GM23338 (cell line): ENCODE results near the gene RASGRP1. TPM values are rescaled to one million over a fixed set of nuclear protein-coding genes. Genes with fewer than 3 reads are reported as not detected.

ENCODE experiments used
- CREB1 ChIP-seq: fragments of 250-450 bp; sonication (Bioruptor Pico); IDR thresholded peaks from 2 replicates; pipeline ENCODE4 v1.5.0; 2020; ENCODE audit warnings: low read depth, mild to moderate bottlenecking, moderate library complexity
- EZH2 ChIP-seq: fragments of 200-600 bp; sonication (generic); IDR thresholded peaks from one replicate; pipeline ENCODE4 v1.8.0; 2017; ENCODE audit warnings: antibody characterized with exemption, mild to moderate bottlenecking, low read depth; ENCODE audit not compliant: unreplicated experiment
- EZH2phosphoT487 ChIP-seq: fragments of 200-600 bp; sonication (generic); IDR thresholded peaks from one replicate; pipeline ENCODE4 v1.8.1; 2018; ENCODE audit warnings: antibody characterized with exemption; ENCODE audit not compliant: unreplicated experiment
- NANOG ChIP-seq: IDR thresholded peaks from 2 replicates; pipeline ENCODE4 v1.6.1; 2016; ENCODE audit warnings: antibody characterized with exemption, borderline replicate concordance
- REST ChIP-seq: IDR thresholded peaks from one replicate; pipeline ENCODE4 v1.6.1; 2018; ENCODE audit warnings: antibody characterized with exemption; ENCODE audit not compliant: unreplicated experiment
- STAT1 ChIP-seq: IDR thresholded peaks from one replicate; pipeline ENCODE4 v1.6.1; 2016; ENCODE audit warnings: antibody characterized with exemption; ENCODE audit not compliant: unreplicated experiment
- ZNF462 ChIP-seq: fragments of 250-450 bp; sonication (Bioruptor Pico); IDR thresholded peaks from 2 replicates; pipeline ENCODE4 v1.5.0; 2020; ENCODE audit warnings: mild to moderate bottlenecking, moderate library complexity
- polyA plus RNA-seq: library from polyadenylated mRNA; unstranded; fragments of >200 nt; fragmentation: Nextera tagmentation; extraction: Ambion mirVana; gene quantifications from 2 replicates; pipeline ENCODE4 v1.2.1, GENCODE V29; 2016
- total RNA-seq: library from RNA; depleted of rRNA; stranded (reverse); fragments of >200 nt; shearing (Covaris generic); gene quantifications from 2 replicates; pipeline ENCODE4 v1.2.3, GENCODE V29; 2014

The RASGRP1 gene
- total and polyA plus RNA-seq, 2 experiments from 2014 or later = 1.1 to 1.2 TPM

GRCh38 chr15:38536201-38536676, 28.4 kb downstream of the RASGRP1 start (continued):
- TF ChIP-seq ZNF462 (CRISPR knock-in tag) (no peak), NANOG (no peak), EZH2phosphoT487 (no peak), STAT1 (no peak), REST (no peak), CREB1 (CRISPR knock-in tag) (no peak), EZH2 (no peak)
